ENCODE data around the gene AKNA.
A peak's percentile ranks its signal among the peaks of the same experiment; 100 is the strongest.

Gene AKNA

GRCh38 chr9:114371973-114372917 is 15.5 kb downstream of the AKNA start:
- Histone ChIP-seq H3K79me2 (ENCODE audit: insufficient read depth, low read length) (no peaks in the 10 kb centered on the region), H3K4me2 (ENCODE audit: low read length) (peak overlapping the region; percentile 59), H3K27me3 (ENCODE audit: insufficient read depth, low read length) (no peaks in the 10 kb centered on the region), H3K9me2 (ENCODE audit: low read depth, low read length) (no peaks in the 10 kb centered on the region), H3F3A (ENCODE audit: insufficient read depth, low read length) (peaks cover 4% of the 10 kb centered on the region; the same call in 1 of the 2 replicates), H2AFZ (ENCODE audit: low read length) (no peak overlapping the region), H3K4me1 (ENCODE audit: insufficient read depth, low read length, severe bottlenecking) (peaks cover 83% of the 10 kb centered on the region), H3K27ac (ENCODE audit: low read depth, low read length, poor library complexity, severe bottlenecking) (peak overlapping the region; percentile 99), H3K9me3 (ENCODE audit: low read length) (no peaks in the 10 kb centered on the region), H3K36me3 (ENCODE audit: insufficient read depth, low read length) (peaks cover 56% of the 10 kb centered on the region), H3K4me3 (ENCODE audit: low read depth, low read length, poor library complexity, severe bottlenecking) (peak overlapping the region; percentile 31), H3K9ac (ENCODE audit: low read length) (peak overlapping the region; percentile 69), H4K20me1 (ENCODE audit: insufficient read depth, low read length) (no peaks in the 10 kb centered on the region)
- TF ChIP-seq EZH2 (IDR thresholded peaks at IDR 0.05; ENCODE audit: borderline replicate concordance, low read length), result no peak

DNA sequence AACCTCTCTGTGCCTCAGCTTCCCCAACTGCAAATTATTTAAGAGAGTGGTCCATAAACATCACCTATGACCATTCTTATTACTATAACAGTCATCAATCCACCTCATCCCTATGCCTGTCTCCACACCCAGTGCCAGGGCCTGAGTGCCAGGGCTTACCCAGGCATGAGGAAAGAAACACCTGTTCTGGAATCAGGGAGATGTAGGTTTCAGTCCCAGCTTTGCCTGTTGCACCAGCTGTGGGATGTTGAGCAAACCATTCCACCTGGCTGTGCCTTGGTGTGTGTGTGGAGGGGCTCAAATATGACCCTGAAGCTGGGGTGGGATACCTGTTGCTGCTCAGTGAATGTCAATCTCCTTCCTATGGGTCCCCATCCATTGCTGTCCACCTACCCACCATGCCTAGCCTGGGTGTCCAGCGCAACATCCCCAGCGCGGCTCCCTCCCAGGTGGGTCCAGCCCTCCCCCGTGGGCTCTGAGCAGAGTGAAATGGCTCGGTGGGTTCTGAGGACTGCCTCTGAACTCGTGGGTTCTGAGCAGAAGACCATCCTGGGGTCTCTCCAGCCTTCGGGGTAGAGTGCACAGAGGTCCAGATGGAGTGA is 16.3 kb downstream of the AKNA start:
- peaks cover 91% of the 10 kb centered on the region for H3K4me1 ChIP-seq (ENCODE audit: insufficient read depth, low read length, severe bottlenecking)
- no peaks in the 10 kb centered on the region for H3K9me3 ChIP-seq (ENCODE audit: low read length)
- no peaks in the 10 kb centered on the region for H4K20me1 ChIP-seq (ENCODE audit: insufficient read depth, low read length)
- H3K79me2 ChIP-seq (ENCODE audit: insufficient read depth, low read length), result no peaks in the 10 kb centered on the region
- peaks cover 51% of the 10 kb centered on the region; the same call in 1 of the 2 replicates for H3K36me3 ChIP-seq (ENCODE audit: insufficient read depth, low read length)
- peak overlapping the region; percentile 59; the same call in 1 of the 2 replicates for H3K4me2 ChIP-seq (ENCODE audit: low read length)
- peaks cover 6% of the 10 kb centered on the region for H3F3A ChIP-seq (ENCODE audit: insufficient read depth, low read length)
- no peak for TF ChIP-seq EZH2 (IDR thresholded peaks at IDR 0.05; ENCODE audit: borderline replicate concordance, low read length)
- TF ChIP-seq, protein P1, sequence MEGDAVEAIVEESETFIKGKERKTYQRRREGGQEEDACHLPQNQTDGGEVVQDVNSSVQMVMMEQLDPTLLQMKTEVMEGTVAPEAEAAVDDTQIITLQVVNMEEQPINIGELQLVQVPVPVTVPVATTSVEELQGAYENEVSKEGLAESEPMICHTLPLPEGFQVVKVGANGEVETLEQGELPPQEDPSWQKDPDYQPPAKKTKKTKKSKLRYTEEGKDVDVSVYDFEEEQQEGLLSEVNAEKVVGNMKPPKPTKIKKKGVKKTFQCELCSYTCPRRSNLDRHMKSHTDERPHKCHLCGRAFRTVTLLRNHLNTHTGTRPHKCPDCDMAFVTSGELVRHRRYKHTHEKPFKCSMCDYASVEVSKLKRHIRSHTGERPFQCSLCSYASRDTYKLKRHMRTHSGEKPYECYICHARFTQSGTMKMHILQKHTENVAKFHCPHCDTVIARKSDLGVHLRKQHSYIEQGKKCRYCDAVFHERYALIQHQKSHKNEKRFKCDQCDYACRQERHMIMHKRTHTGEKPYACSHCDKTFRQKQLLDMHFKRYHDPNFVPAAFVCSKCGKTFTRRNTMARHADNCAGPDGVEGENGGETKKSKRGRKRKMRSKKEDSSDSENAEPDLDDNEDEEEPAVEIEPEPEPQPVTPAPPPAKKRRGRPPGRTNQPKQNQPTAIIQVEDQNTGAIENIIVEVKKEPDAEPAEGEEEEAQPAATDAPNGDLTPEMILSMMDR (IDR thresholded peaks at IDR 0.05; ENCODE audit: low read length), result no peak
- H2AFZ ChIP-seq (ENCODE audit: low read length), result no peak overlapping the region
- peak overlapping the region; percentile 69; the same call in 1 of the 2 replicates for H3K9ac ChIP-seq (ENCODE audit: low read length)
- H3K9me2 ChIP-seq (ENCODE audit: low read depth, low read length), result no peaks in the 10 kb centered on the region
- peak overlapping the region; percentile 31 for H3K4me3 ChIP-seq (ENCODE audit: low read depth, low read length, poor library complexity, severe bottlenecking)
- H3K27ac ChIP-seq (ENCODE audit: low read depth, low read length, poor library complexity, severe bottlenecking), result peak overlapping the region; percentile 99
- no peaks in the 10 kb centered on the region for H3K27me3 ChIP-seq (ENCODE audit: insufficient read depth, low read length)

DNA sequence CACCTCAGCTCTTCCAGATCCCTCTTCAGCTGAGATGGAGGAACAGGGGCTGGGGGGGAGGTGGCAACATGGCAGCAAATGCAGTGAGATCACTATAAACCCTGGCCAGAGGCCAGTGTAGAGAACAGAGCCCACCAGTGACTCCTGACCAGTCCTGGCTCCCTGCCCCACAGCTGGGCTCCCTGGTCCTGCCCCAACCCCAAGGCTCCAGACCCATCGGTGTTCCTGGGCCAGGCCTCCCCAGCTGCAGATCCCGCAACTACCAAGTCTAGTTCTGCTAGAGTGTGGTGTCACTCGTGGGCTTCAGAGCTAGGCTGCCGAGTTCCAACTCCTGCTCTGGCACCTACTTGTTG is 16.8 kb downstream of the AKNA start:
- Histone ChIP-seq H3K9me3 (ENCODE audit: low read length) (no peaks in the 10 kb centered on the region), H3K4me3 (ENCODE audit: low read depth, low read length, poor library complexity, severe bottlenecking) (no peak overlapping the region), H4K20me1 (ENCODE audit: insufficient read depth, low read length) (no peaks in the 10 kb centered on the region), H3K27me3 (ENCODE audit: insufficient read depth, low read length) (no peaks in the 10 kb centered on the region), H3K9me2 (ENCODE audit: low read depth, low read length) (no peaks in the 10 kb centered on the region), H3K4me1 (ENCODE audit: insufficient read depth, low read length, severe bottlenecking) (peaks cover 96% of the 10 kb centered on the region), H3K27ac (ENCODE audit: low read depth, low read length, poor library complexity, severe bottlenecking) (peak overlapping the region; percentile 99), H3K36me3 (ENCODE audit: insufficient read depth, low read length) (peaks cover 49% of the 10 kb centered on the region; the same call in 1 of the 2 replicates), H3K4me2 (ENCODE audit: low read length) (peak overlapping the region; percentile 27; the same call in 1 of the 2 replicates), H2AFZ (ENCODE audit: low read length) (no peak overlapping the region), H3K79me2 (ENCODE audit: insufficient read depth, low read length) (no peaks in the 10 kb centered on the region), H3F3A (ENCODE audit: insufficient read depth, low read length) (peaks cover 8% of the 10 kb centered on the region), H3K9ac (ENCODE audit: low read length) (no peak overlapping the region; the same call in 1 of the 2 replicates)
- TF ChIP-seq, protein P1 (IDR thresholded peaks at IDR 0.05; ENCODE audit: low read length), result no peak
- no peak for TF ChIP-seq EZH2 (IDR thresholded peaks at IDR 0.05; ENCODE audit: borderline replicate concordance, low read length)

Data from OCI-LY1 (cell line).